WTC11 (cell line): Measurements from ENCODE around the gene PHACTR3. TPM values are rescaled to one million over a fixed set of nuclear protein-coding genes. Genes with fewer than 3 reads are reported as not detected.
A peak's percentile ranks its signal among the peaks of the same experiment; 100 is the strongest.

Experiments used
- ATAC-seq: fragments of 200-7000 bp; cut with Tn5 transposase; 2 replicates; pipeline ENCODE4 v1.10.0; 2021; ENCODE audit warnings: mild to moderate bottlenecking, moderate library complexity
- CTCF ChIA-PET: fragments of 300-600 bp; sonication (Branson Sonifier 250); formaldehyde crosslinking; loops from one replicate; lab custom pipeline; 2021; ENCODE audit warnings: antibody characterized with exemption; lab: Charles Lee
- POLR2A ChIA-PET: fragments of 350-600 bp; sonication (Branson Sonifier 250); formaldehyde crosslinking; loops from one replicate; lab custom pipeline; 2021; ENCODE audit warnings: antibody characterized with exemption; lab: Charles Lee
- DNase-seq: peaks from one replicate; pipeline ENCODE4 v3.0.0; 2021; ENCODE audit warnings: low spot score
- H3K27ac Mint-ChIP-seq: 2 replicates; pipeline ENCODE4 v1.8.0; 2021; ENCODE audit warnings: mixed read lengths
- H3K27me3 Mint-ChIP-seq: 2 replicates; pipeline ENCODE4 v1.8.0; 2021; ENCODE audit warnings: low read depth, mild to moderate bottlenecking, moderate library complexity, mixed read lengths
- H3K36me3 Mint-ChIP-seq: 2 replicates; pipeline ENCODE4 v1.8.0; 2021; ENCODE audit warnings: mixed read lengths
- H3K4me1 Mint-ChIP-seq: 2 replicates; pipeline ENCODE4 v1.8.0; 2022; ENCODE audit warnings: mixed read lengths
- H3K4me3 Mint-ChIP-seq: 2 replicates; pipeline ENCODE4 v1.8.0; 2021; ENCODE audit warnings: mild to moderate bottlenecking, moderate library complexity, mixed read lengths
- H3K9me3 Mint-ChIP-seq: 2 replicates; pipeline ENCODE4 v1.8.0; 2021; ENCODE audit warnings: mixed read lengths
- CREB1 ChIP-seq: sonication (generic); formaldehyde crosslinking; IDR thresholded peaks from 2 replicates; pipeline ENCODE4 v1.8.0; 2023; ENCODE audit warnings: mild to moderate bottlenecking, missing genetic modification reagents
- CTCF ChIP-seq: fragments of 200-600 bp; IDR thresholded peaks from 2 replicates; pipeline ENCODE4 v1.8.0; 2022; ENCODE audit warnings: antibody characterized with exemption
- E2F1 ChIP-seq: sonication (generic); formaldehyde crosslinking; IDR thresholded peaks from 2 replicates; pipeline ENCODE4 v1.8.0; 2022; ENCODE audit warnings: mild to moderate bottlenecking, missing genetic modification reagents
- FOXP4 ChIP-seq: sonication (generic); formaldehyde crosslinking; IDR thresholded peaks from 2 replicates; pipeline ENCODE4 v1.8.0; 2022; ENCODE audit warnings: mild to moderate bottlenecking, missing genetic modification reagents
- HMGXB4 ChIP-seq: sonication (generic); formaldehyde crosslinking; IDR thresholded peaks from 2 replicates; pipeline ENCODE4 v1.8.1; 2023; ENCODE audit warnings: mild to moderate bottlenecking, moderate library complexity, missing genetic modification reagents
- JAZF1 ChIP-seq: fragments of 250-450 bp; sonication (Bioruptor Pico); IDR thresholded peaks from 2 replicates; pipeline ENCODE4 v1.9.0; 2021; ENCODE audit warnings: moderate library complexity, mild to moderate bottlenecking, inconsistent platforms
- RORB ChIP-seq: fragments of 250-450 bp; sonication (Bioruptor Pico); IDR thresholded peaks from 2 replicates; pipeline ENCODE4 v1.9.0; 2021; ENCODE audit warnings: mild to moderate bottlenecking
- SMAD3 ChIP-seq: sonication (generic); formaldehyde crosslinking; IDR thresholded peaks from 2 replicates; pipeline ENCODE4 v1.8.0; 2022; ENCODE audit warnings: missing genetic modification reagents, mild to moderate bottlenecking, borderline replicate concordance
- SOX15 ChIP-seq: fragments of 250-450 bp; sonication (Bioruptor Pico); IDR thresholded peaks from 2 replicates; pipeline ENCODE4 v1.9.0; 2021; ENCODE audit warnings: mild to moderate bottlenecking
- USF2 ChIP-seq: sonication (generic); formaldehyde crosslinking; IDR thresholded peaks from 2 replicates; pipeline ENCODE4 v1.8.1; 2023; ENCODE audit warnings: mild to moderate bottlenecking, missing genetic modification reagents, moderate library complexity
- ZNF416 ChIP-seq: fragments of 250-450 bp; sonication (Bioruptor Pico); IDR thresholded peaks from 2 replicates; pipeline ENCODE4 v1.9.0; 2021; ENCODE audit warnings: mild to moderate bottlenecking, inconsistent platforms
- ZNF423 ChIP-seq: fragments of 250-450 bp; sonication (Bioruptor Pico); IDR thresholded peaks from 2 replicates; pipeline ENCODE4 v2.1.2; 2022; ENCODE audit warnings: mild to moderate bottlenecking, moderate library complexity
- ZNF512 ChIP-seq: sonication (generic); formaldehyde crosslinking; IDR thresholded peaks from 2 replicates; pipeline ENCODE4 v1.8.1; 2022; ENCODE audit warnings: missing genetic modification reagents, borderline replicate concordance
- ZNF532 ChIP-seq: fragments of 250-450 bp; sonication (Bioruptor Pico); IDR thresholded peaks from 2 replicates; pipeline ENCODE4 v1.9.0; 2021; ENCODE audit warnings: mild to moderate bottlenecking, borderline replicate concordance
- ZNF671 ChIP-seq: fragments of 250-450 bp; sonication (Bioruptor Pico); IDR thresholded peaks from 2 replicates; pipeline ENCODE4 v1.8.0; 2021; ENCODE audit warnings: mild to moderate bottlenecking
- total RNA-seq: library from RNA; stranded (reverse); gene quantifications from 3 replicates; pipeline ENCODE4 v1.2.3, GENCODE V29; 2021

The PHACTR3 gene
- total RNA-seq, 1 experiment from 2014 or later = 0.28 TPM

GRCh38 chr20:59571551-59572314 is 32.6 kb upstream of the PHACTR3 start:
- H3K4me3 Mint-ChIP-seq = peak overlapping the region; percentile 62
- ATAC-seq (peak; percentile 87), DNase-seq (peak; percentile 84)
- H3K9me3 Mint-ChIP-seq = no peaks in the 10 kb centered on the region
- no peak overlapping the region for H3K27ac Mint-ChIP-seq
- TF ChIP-seq CTCF (peak; percentile 95), ZNF416 (CRISPR knock-in tag) (no peak), CREB1 (no peak), USF2 (peak; percentile 54; the same call in 1 of the 2 replicates), ZNF532 (CRISPR knock-in tag) (no peak), HMGXB4 (CRISPR knock-in tag) (0 out of 2 replicates have a peak, but pooled peaks have one; percentile 47)
- peaks cover 80% of the 10 kb centered on the region for H3K27me3 Mint-ChIP-seq
- peaks cover 11% of the 10 kb centered on the region for H3K4me1 Mint-ChIP-seq
- ChIA-PET CTCF (interaction anchor here (0.6 to 3.0 kb wide), 27 partner anchors 8 to 303 kb away, joined by 3 to 43 read pairs (median 4); partner anchors contain the start of gene PHACTR3), POLR2A (no interaction called here)
- no peaks in the 10 kb centered on the region for H3K36me3 Mint-ChIP-seq

- H3K36me3 Mint-ChIP-seq = no peaks in the 10 kb centered on the region
- H3K27ac Mint-ChIP-seq = no peak overlapping the region
- ChIA-PET POLR2A (no interaction called here), CTCF (interaction anchor here (1.0 to 3.0 kb wide), 13 partner anchors 12 to 303 kb away, joined by 3 to 43 read pairs (median 5); partner anchors contain the start of gene PHACTR3)
- no peaks in the 10 kb centered on the region for H3K9me3 Mint-ChIP-seq
- H3K4me1 Mint-ChIP-seq = peaks cover 11% of the 10 kb centered on the region
- TF ChIP-seq ZNF416 (CRISPR knock-in tag) = no peak
- TF ChIP-seq E2F1 (CRISPR knock-in tag) = no peak
- no peak for TF ChIP-seq RORB (CRISPR knock-in tag)
- no peak for TF ChIP-seq CTCF
- no peak for TF ChIP-seq SMAD3
- TF ChIP-seq ZNF671 (CRISPR knock-in tag) = no peak
- TF ChIP-seq ZNF512 (CRISPR knock-in tag) = no peak
- no peak for TF ChIP-seq ZNF423 (CRISPR knock-in tag)
- no peak for TF ChIP-seq JAZF1 (CRISPR knock-in tag)
- no peak for TF ChIP-seq FOXP4 (CRISPR knock-in tag)
- no peak for TF ChIP-seq SOX15 (CRISPR knock-in tag)
- DNase-seq (no peak), ATAC-seq (no peak)
- no peak overlapping the region for H3K4me3 Mint-ChIP-seq
- H3K27me3 Mint-ChIP-seq = peaks cover 83% of the 10 kb centered on the region
Observed at GRCh38 chr20:59572515-59572914, 31.8 kb upstream of the PHACTR3 start.
